Spleen (tissue), 11 donors: ENCODE data around the gene ZBTB3. TPM values are rescaled to one million over a fixed set of nuclear protein-coding genes. Genes with fewer than 3 reads are reported as not detected.

ENCODE experiments used
- DNase-seq: peaks from one replicate; pipeline ENCODE4 v3.0.0-alpha.2; 2020
- H3K27ac ChIP-seq, 8 donors: fragments of 200-600 bp; sonication (generic) in 7 of 8; 1 replicate in 4 of 8; 2 replicates in 4 of 8; pipeline versions ENCODE4 v1.5.0 to v1.8.0; 2016 to 2021; ENCODE audit warnings: inconsistent platforms in 4 of 8, mild to moderate bottlenecking in 4 of 8, moderate library complexity in 1 of 8
- H3K27me3 ChIP-seq, 7 donors: fragments of 200-600 bp; sonication (generic) in 6 of 7; replicated peaks in 1 of 7; 1 replicate in 4 of 7; 2 replicates in 3 of 7; pipeline versions ENCODE4 v1.5.0 to v1.8.0; 2016 to 2021; ENCODE audit warnings: inconsistent platforms in 3 of 7, mild to moderate bottlenecking in 1 of 7
- H3K36me3 ChIP-seq, 6 donors: fragments of 200-600 bp; sonication (generic) in 5 of 6; 1 replicate in 4 of 6; 2 replicates in 2 of 6; pipeline versions ENCODE4 v1.5.0 to v1.8.0; 2016 to 2021; ENCODE audit warnings: inconsistent platforms in 2 of 6
- H3K4me1 ChIP-seq, 6 donors: fragments of 200-600 bp; sonication (generic) in 5 of 6; 1 replicate in 3 of 6; 2 replicates in 3 of 6; pipeline versions ENCODE4 v1.5.0 to v1.8.0; 2016 to 2021; ENCODE audit warnings: inconsistent platforms in 3 of 6
- H3K4me3 ChIP-seq, 8 donors: fragments of 200-600 bp; sonication (generic) in 7 of 8; 1 replicate in 4 of 8; 2 replicates in 4 of 8; pipeline versions ENCODE4 v1.5.0 to v1.8.0; 2016 to 2021; ENCODE audit warnings: inconsistent platforms in 4 of 8, mild to moderate bottlenecking in 4 of 8, moderate library complexity in 2 of 8
- H3K9me3 ChIP-seq, 8 donors: fragments of 200-600 bp; sonication (generic) in 7 of 8; 1 replicate in 4 of 8; 2 replicates in 4 of 8; pipeline versions ENCODE4 v1.5.0 to v1.8.0; 2016 to 2021; ENCODE audit warnings: inconsistent platforms in 4 of 8
- POLR2A ChIP-seq, 3 donors: fragments of 450-650 bp; IDR thresholded peaks; one replicate each; pipeline ENCODE4 v1.5.1; 2017; ENCODE audit warnings: antibody characterized with exemption in 3 of 3, mild to moderate bottlenecking in 1 of 3
- POLR2AphosphoS5 ChIP-seq, 3 donors: sonication (generic); formaldehyde crosslinking; IDR thresholded peaks; one replicate each; pipeline ENCODE4 v1.5.1; 2017; ENCODE audit warnings: antibody characterized with exemption in 3 of 3
- WGBS, 5 donors: extraction: QIAGEN DNeasy Blood & Tissue Kit in 3 of 5; methylation state at CpG; one replicate each; pipeline versions ENCODE4 v1.1.5 to v1.1.7; 2013 to 2018; 5-methylcytosine and 5-hydroxymethylcytosine counted together
- intact Hi-C: fragments of 100-400 bp; cut with DNase I; formaldehyde crosslinking; loops from one replicate; pipeline ENCODE4 v1.15.0; 2023; ENCODE audit warnings: low total_unique reads
- polyA plus RNA-seq, 3 donors: library from polyadenylated mRNA; stranded (reverse); fragments of 200-250 nt; gene quantifications; one replicate each; pipeline ENCODE4 v1.2.1, GENCODE V29; 2013
- total RNA-seq, 7 donors: library from RNA; depleted of rRNA in 3 of 7; stranded (reverse); fragments of >200 nt in 3 of 7; fragmentation: NEBNext Ultra II Directional in 4 of 7; extraction: Animal tissue kit (Norgen Biotek cat#: 25700) in 4 of 7; gene quantifications; one replicate each; pipeline versions ENCODE4 v1.1.0 to v1.2.1, GENCODE V29; 2016 to 2021
- TF ChIP-seq, protein P1 (sequence below), 11 experiments: fragments of 200-600 bp in 7 of 11; fragments of 450-650 bp in 4 of 11; sonication (generic) in 4 of 11; IDR thresholded peaks in 8 of 11; conservative IDR thresholded peaks in 3 of 11; 1 replicate in 7 of 11; 2 replicates in 4 of 11; pipeline versions ENCODE4 v1.4.0 to v1.8.0; 2016 to 2021; ENCODE audit warnings: antibody characterized with exemption in 11 of 11, inconsistent platforms in 4 of 11, mild to moderate bottlenecking in 1 of 11
- donor health status: healthy with polysubstance abuse.
- donor health status: DM: no; HTN: no; CAD: no; lungs with moderate emphysema.
- donor health status: DM: no; HTN: no; CAD: no.
- donor health status: Bipolar disorder and iron deficiency.
- donor health status: healthy.
- donor health status: DM: no; HTN: no; CAD: no.
- donor health status: DM: yes; HTN: yes; CAD: no.

The ZBTB3 gene
- total and polyA plus RNA-seq, 10 donors, result 3.2 to 14.5 (median 10.0) TPM

DNA sequence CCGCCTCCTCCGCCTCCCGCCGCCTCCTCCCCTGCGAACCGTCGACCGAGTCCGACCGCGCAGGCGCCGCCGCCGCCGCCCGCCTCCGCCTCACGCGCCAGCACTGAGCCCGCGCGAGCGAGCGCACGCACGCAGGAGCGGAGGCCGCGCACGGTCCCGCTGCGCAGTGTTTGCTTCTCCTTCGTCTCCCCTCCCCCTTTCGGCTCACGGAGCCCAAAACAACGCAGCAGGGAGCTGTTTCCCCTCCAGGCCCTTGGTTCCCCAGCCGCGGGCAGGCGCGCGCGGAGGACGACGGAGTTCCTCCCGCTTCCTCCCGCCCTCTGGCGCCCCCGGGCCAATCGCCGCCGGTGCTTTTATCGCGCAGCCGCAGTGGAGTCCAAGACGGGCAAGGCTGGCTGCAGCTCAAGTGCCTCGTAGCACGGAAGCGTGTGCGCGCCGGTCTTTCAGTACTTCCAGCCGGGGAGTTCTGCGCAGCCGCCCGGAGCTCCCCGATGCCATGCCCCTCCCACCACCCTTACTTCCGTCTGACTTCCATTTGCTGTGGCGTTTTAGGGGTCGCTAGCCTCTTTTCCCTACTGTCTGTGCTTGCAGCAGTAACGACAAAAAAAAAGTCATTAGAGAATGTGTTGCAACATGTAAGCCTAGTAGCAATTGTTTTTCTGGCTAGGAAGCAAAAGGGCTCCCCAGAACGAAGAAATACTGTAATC is 26.6 kb downstream of the ZBTB3 start, which contains the start of gene HNRNPUL2:
Gene HNRNPUL2, minus strand, starts transcription at position 293 of the 707 bp plus-strand sequence. CDS start 301 bp downstream, outside the sequence.
- peak; percentile 99 for TF ChIP-seq POLR2AphosphoS5 (IDR thresholded peaks at IDR 0.05)
- TF ChIP-seq POLR2A (IDR thresholded peaks at IDR 0.05), result peak in 1 of 3 donors; percentile 89
- TF ChIP-seq, protein P1, sequence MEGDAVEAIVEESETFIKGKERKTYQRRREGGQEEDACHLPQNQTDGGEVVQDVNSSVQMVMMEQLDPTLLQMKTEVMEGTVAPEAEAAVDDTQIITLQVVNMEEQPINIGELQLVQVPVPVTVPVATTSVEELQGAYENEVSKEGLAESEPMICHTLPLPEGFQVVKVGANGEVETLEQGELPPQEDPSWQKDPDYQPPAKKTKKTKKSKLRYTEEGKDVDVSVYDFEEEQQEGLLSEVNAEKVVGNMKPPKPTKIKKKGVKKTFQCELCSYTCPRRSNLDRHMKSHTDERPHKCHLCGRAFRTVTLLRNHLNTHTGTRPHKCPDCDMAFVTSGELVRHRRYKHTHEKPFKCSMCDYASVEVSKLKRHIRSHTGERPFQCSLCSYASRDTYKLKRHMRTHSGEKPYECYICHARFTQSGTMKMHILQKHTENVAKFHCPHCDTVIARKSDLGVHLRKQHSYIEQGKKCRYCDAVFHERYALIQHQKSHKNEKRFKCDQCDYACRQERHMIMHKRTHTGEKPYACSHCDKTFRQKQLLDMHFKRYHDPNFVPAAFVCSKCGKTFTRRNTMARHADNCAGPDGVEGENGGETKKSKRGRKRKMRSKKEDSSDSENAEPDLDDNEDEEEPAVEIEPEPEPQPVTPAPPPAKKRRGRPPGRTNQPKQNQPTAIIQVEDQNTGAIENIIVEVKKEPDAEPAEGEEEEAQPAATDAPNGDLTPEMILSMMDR (IDR thresholded peaks at IDR 0.05 in 8 of 11, conservative IDR thresholded peaks at IDR 0.05 in 3 of 11), result peak in 4 of 11 experiments; percentile 11 to 30 (median 20)
- WGBS, 5 donors, result 0 to 1% (median 0%) methylated on average over 33 to 72 of the region's 72 CpGs
- H3K9me3 ChIP-seq, result no peaks in the 10 kb centered on the region
- H3K4me3 ChIP-seq, result peak within 1 kb of the TSS; percentile 73 to 99 (median 94)
- H3K27me3 ChIP-seq, result no peaks in the 10 kb centered on the region
- intact Hi-C loops, result no loop called here
- peaks cover 30 to 81% (median 66%) of the 10 kb centered on the region in 6 donors for H3K4me1 ChIP-seq
- peak within 1 kb of the TSS; percentile 78 to 98 (median 96) for H3K27ac ChIP-seq
- peak; percentile 100 for DNase-seq
- H3K36me3 ChIP-seq, result peaks cover 6 to 46% (median 19%) of the 10 kb centered on the region in 6 donors

DNA sequence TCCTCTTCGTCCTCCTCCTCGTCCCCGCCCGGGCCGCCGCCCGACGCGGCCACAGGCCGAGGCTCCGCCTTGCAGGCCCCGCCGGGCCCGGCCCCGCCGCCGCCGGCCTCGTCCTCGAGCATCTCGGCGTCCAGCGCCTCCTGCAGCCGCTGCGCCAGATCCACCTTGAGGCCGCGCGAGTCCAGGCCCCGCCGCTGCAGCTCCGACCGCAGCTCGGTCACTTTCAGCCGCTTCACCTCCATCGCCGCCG is 27.1 kb downstream of the ZBTB3 start:
- Histone ChIP-seq H3K27me3 (no peaks in the 10 kb centered on the region), H3K4me3 (peak overlapping the region; percentile 73 to 99 (median 94)), H3K9me3 (no peaks in the 10 kb centered on the region), H3K36me3 (peaks cover 10 to 46% (median 22%) of the 10 kb centered on the region in 6 donors), H3K4me1 (peaks cover 30 to 81% (median 65%) of the 10 kb centered on the region in 6 donors), H3K27ac (peak overlapping the region; percentile 78 to 98 (median 96))
- 0 to 1% (median 1%) methylated on average over 9 to 37 of the region's 37 CpGs for WGBS, 5 donors
- no peak for TF ChIP-seq POLR2A (IDR thresholded peaks at IDR 0.05)
- TF ChIP-seq POLR2AphosphoS5 (IDR thresholded peaks at IDR 0.05), result no peak
- TF ChIP-seq, protein P1 (IDR thresholded peaks at IDR 0.05 in 8 of 11, conservative IDR thresholded peaks at IDR 0.05 in 3 of 11), result peak in 1 of 11 experiments; percentile 5
- intact Hi-C loops, result no loop called here
- peak; percentile 96 for DNase-seq

DNA sequence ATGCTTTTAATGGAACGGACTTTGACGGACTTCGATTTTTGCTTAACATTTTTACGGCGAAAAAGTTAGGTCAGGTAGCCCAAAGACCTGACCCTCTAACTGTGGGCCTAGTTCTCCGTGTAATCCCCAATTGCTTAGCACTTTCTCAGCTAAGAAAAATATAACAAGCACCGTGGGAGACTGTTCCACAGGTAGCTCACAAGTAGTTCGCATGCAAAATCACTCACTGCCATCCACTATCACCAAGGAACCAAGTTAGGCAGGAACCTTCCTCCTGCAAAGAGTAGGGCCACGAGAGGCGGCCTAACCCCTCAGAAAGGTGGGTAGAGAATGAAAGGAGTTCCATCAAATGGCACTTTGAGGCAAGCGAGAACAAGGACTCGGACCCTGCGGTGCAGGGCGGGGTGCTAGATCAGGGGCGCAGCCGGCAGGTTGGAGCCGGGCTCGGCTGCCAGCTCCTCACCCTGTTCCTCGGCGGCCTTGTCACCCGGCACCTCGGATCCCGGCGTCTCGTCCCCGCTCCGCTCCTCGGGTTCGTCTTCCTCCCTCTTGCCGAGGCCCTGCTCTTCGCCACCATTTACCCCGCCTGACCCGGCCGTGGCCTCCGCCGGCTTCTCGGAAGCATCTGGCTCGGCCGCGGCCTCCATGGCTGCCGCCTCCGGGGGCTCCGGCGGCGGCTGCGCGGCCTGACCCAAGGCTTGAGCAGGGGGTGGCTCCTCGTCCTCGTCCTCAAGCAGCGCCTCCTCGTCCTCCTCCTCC is 27.6 kb downstream of the ZBTB3 start:
- TF ChIP-seq POLR2A (IDR thresholded peaks at IDR 0.05) (no peak), POLR2AphosphoS5 (IDR thresholded peaks at IDR 0.05) (no peak)
- TF ChIP-seq, protein P1 (IDR thresholded peaks at IDR 0.05 in 8 of 11, conservative IDR thresholded peaks at IDR 0.05 in 3 of 11), result no peak
- Histone ChIP-seq H3K36me3 (peaks cover 15 to 46% (median 27%) of the 10 kb centered on the region in 6 donors), H3K4me1 (peaks cover 30 to 81% (median 64%) of the 10 kb centered on the region in 6 donors), H3K27ac (peak overlapping the region; percentile 78 to 98 (median 96)), H3K27me3 (no peaks in the 10 kb centered on the region), H3K4me3 (peak overlapping the region; percentile 73 to 99 (median 94)), H3K9me3 (no peaks in the 10 kb centered on the region)
- intact Hi-C loops, result no loop called here
- WGBS, 5 donors, result 0 to 1% (median 0%) methylated on average over 44 to 51 of the region's 51 CpGs
- no peak for DNase-seq

DNA sequence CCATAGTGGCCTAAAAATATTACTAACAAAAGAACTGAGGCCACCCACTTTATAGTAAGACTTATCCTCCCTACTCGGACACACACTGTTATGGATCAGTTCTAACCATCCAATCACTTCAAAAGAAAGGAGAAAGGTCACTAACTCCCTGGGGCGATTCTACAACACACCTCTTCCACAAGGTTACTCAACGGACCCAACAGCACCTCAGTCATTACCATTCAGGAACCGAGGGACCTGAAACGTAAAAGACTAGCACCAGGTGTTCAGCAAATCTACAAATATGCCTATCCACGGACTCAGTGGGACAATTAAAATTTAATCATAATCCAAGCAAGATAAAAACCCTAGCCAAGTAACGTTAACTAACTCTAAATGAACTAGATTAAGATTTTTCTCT is 28.3 kb downstream of the ZBTB3 start:
- Histone ChIP-seq H3K9me3 (no peaks in the 10 kb centered on the region), H3K36me3 (peaks cover 17 to 46% (median 34%) of the 10 kb centered on the region in 6 donors), H3K4me3 (peak overlapping the region; percentile 73 to 99 (median 94)), H3K27ac (peak overlapping the region in 7 of 8 donors; percentile 78 to 98 (median 96)), H3K27me3 (no peaks in the 10 kb centered on the region), H3K4me1 (peaks cover 26 to 80% (median 57%) of the 10 kb centered on the region in 6 donors)
- no peak for TF ChIP-seq POLR2A (IDR thresholded peaks at IDR 0.05)
- TF ChIP-seq POLR2AphosphoS5 (IDR thresholded peaks at IDR 0.05), result no peak
- TF ChIP-seq, protein P1 (IDR thresholded peaks at IDR 0.05 in 8 of 11, conservative IDR thresholded peaks at IDR 0.05 in 3 of 11), result no peak
- 0 to 4% (median 1%) methylated on average over 7 of the region's 7 CpGs for WGBS, 5 donors
- intact Hi-C loops, result no loop called here
- no peak for DNase-seq
